GF-D8 (cell line): ENCODE data around the gene WDR5.
"Not testable (repeated sequence)": the region's sequence is repeated elsewhere in the genome, so short reads cannot be mapped to it uniquely, and the experiment has no call there.

Source experiments
- DNase-seq: peaks from one replicate; lab custom pipeline; 2025; lab: John Stamatoyannopoulos, UW

WDR5 gene

DNA sequence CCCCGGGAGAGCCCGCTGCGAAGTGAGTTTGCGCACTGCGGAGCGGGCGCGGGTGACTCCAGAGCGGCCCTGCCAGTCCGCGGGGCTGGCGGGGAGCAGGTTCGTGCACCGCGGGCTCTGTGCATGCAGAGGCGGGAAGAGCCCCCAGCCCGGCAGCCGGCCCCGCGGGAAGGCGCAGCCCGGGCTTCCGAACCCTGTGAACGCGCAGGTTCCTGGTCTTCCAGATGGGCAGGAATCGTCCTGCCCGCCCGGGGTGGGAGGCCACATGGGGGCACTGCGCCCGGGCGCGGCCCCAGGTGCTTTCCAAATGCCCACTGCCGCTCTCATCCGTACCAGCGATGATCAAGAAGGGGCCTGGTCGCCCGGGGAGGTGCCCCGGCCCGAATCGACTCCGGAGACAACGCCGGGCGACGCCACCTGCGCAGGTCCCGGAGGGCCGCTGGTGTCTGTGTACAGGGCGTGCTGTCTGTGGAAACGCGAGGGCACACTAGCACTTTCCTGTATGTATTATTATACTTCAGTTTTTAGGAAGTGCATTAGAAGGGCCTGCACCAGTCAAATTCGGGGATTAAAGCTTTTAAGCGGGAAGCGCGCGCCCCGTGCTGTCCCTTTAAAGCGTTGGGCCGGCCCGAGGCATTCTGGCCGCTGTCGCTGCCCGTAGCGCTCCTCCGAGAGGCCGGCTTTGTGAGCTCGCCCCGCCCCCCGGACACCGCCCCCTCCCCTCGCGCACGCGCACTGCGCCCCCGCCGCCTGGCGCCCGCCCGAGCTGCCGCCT is at the start of gene WDR5:
Gene WDR5 (plus strand): TSS at position 740 of the 775 bp plus-strand sequence. CDS start 3,796 bp downstream, outside the sequence.
- peak; percentile 53 for DNase-seq

DNA sequence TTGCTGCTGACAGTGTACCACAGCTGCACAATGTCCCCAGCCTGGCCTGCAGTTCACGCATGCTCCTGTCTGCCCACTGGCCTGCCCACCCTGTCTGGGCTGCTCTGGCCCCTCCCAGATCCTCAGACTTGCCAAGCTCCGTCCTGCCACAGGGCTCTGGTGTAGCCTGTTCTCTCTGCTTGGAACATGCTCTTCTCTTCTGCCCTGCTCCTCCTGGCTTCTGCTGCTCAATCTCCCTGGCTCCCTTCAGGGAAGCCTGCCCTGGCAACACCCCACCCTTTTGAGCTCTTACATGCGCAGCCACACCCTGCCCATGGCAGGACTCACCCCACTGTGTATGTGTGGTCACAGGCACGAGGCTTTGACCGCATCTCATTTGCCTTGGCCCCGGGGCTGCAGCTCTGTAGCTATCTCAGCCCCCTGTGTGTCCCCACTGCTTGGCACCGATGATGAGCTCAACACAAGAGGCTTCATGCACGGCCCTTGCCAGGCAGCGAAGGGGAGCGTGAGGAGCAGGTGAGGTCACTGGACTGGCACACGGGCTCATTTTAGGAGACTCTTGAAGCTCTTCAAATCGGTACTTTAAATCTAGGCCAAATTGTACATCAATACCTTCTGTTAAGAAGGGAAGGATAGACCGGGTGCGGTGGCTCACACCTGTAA is 47.7 kb upstream of the WDR5 start:
- DNase-seq: no peak

- DNase-seq: no peak
These were observed 45.9 kb upstream of the WDR5 start for GRCh38 chr9:134089972-134090371.

- peak; percentile 24 for DNase-seq
These were observed 36.6 kb upstream of the WDR5 start for GRCh38 chr9:134099123-134099761.

- DNase-seq: no peak
These were observed 35.8 kb upstream of the WDR5 start for GRCh38 chr9:134100040-134100439.

- DNase-seq: not testable (repeated sequence)
These were observed 34.7 kb upstream of the WDR5 start for GRCh38 chr9:134101133-134101532.

GRCh38 chr9:134101623-134102149 is 34.2 kb upstream of the WDR5 start:
- no peak for DNase-seq

GRCh38 chr9:134103391-134103998 is 32.4 kb upstream of the WDR5 start:
- DNase-seq: no peak

DNA sequence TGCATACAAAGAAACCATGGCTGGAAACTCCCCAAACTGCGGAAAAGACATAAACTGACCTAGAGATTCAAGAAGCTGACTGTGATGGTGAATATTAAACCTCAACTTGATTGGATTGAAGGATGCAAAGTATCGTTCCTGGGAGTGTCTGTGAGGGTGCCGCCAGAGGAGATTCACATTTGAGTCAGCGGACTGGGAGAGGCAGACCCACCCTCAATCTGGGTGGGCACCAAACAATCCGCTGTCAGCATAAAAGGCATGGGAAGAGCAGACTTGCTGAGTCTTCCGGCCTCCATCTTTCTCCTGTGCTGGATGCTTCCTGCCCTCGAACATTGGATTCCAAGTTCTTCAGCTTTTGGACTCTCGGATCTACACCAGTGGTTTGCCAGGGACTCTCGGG is 24.8 kb upstream of the WDR5 start:
- DNase-seq: no peak

DNA sequence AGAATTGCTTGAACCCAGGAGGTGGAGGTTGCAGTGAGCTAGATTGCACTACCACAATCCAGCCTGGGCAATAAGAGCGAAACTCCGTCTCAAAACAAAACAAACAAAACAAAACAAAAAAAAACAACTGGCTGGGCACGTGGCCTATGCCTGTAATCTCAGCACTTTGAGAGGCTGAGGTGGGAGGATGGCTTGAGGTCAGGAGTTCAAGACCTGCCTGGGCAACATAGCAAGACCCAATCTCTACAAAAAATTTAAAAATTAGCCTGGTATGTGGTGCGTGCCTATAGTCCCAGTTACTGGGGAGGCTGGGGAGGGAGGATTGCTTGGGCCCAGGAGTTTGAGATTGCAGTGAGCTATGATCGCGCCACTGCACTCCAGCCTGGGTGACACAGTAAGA is 23.3 kb upstream of the WDR5 start:
- no peak for DNase-seq

DNA sequence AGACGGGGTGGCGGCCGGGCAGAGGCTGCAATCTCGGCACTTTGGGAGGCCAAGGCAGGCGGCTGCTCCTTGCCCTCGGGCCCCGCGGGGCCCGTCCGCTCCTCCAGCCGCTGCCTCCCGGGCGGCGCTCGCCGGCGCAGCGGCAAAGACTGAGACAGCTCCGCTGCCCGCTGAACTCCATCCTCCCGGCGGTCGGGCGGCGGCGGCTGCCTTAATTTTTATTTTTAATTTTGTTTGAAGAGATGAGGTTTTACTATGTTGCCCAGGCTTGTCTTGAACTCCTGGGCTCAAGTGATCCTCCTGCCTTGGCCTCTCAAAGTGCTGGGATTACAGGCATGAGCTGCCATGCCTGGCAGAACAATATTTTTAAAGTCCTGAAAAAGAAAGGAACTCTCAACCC is 16.9 kb upstream of the WDR5 start:
- not testable (repeated sequence) for DNase-seq

DNA sequence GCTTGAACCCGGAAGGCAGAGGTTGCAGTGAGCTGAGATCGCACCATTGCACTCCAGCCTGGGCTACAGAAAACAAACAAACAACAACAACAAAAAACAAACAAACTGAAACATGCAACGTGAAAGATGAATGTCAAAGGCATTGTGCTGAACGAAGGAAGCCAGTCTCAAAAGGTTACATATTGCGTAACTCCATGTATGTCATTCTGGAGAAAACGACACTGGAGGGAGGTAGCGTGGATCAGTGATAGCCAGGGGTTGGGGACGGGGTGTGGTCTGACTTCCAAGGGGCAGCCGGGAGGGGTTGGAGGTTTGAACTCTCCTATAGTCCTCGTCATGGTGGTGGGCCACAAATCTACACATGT is 12.1 kb upstream of the WDR5 start:
- DNase-seq: no peak

DNA sequence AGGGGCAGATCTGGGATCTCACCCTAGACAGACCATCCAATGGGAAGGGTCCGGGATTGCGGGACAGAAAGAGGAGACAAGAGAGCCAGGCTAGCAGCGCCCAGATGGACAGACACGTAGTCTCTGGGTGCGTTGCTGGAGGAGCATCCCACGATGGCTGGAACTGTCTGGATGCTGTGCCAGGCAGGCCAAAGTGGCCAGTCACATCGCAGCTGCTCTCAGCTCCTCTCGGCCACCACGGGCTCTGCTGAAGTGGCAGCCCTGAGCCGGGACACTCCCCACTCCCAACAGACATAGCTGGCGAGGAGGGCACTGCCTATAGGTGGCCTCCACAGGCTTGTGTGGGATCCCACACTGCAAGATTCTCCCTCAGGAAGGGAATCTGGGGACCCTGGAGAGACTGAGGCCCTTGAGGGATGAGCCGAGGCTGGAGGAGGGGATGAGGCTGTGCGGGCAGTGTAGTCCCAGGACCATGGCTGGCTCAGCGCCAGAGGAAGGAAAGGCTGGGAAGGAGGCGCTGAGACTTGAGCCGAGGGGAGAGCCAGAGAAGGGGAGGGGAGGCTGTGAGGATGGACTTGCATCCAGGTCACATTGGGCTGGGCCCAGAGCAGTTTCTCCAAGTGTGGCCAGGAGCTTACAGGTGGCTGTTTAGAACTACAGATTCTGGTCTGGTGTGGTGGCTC is 10.3 kb upstream of the WDR5 start:
- no peak for DNase-seq

- DNase-seq: no peak
These were observed 9.5 kb upstream of the WDR5 start for GRCh38 chr9:134126373-134126772.

DNA sequence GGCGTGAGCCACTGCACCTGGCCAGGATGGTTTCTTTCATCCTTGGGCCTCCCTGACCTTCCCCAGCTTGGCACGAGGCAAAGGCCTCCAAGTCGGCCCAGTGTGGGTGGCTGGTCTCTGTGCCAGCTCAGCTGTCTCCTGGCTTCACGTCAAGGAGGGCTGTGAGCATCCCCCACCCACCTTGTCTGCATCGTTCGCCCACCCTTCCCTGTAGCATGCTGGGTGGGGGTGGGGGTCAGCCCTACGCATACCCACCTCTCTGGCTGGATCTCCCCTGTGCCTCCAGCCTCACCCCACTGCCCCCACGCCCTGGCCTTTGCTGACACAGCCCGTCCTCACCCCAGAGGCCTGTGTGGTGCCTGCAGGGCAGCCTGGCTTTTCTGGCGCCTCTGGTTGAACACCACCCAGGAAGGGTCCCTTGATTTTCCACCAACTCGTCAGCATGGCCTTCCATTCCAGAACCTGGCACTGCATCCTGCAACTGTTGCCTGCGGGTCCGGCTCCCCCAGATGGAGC is 8.8 kb upstream of the WDR5 start:
- no peak for DNase-seq

DNA sequence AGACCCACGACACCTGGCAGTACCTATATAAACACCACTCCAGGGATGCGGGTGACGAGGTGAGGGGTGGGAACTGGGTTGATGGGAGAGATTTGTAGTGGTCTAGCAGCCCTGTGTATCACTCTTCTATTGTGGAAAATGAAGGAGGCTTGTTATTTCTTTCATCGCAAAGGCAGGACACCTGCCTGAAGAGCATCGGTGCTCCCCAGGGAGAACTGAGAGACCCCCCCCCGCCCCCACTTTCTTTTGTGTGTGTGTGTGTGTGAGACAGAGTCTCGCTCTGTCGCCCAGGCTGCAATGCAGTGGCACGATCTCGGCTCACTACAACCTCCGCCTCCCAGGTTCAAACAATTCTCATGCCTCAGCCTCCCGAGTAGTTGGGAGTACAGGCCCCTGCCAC is 8.3 kb upstream of the WDR5 start:
- no peak for DNase-seq

DNA sequence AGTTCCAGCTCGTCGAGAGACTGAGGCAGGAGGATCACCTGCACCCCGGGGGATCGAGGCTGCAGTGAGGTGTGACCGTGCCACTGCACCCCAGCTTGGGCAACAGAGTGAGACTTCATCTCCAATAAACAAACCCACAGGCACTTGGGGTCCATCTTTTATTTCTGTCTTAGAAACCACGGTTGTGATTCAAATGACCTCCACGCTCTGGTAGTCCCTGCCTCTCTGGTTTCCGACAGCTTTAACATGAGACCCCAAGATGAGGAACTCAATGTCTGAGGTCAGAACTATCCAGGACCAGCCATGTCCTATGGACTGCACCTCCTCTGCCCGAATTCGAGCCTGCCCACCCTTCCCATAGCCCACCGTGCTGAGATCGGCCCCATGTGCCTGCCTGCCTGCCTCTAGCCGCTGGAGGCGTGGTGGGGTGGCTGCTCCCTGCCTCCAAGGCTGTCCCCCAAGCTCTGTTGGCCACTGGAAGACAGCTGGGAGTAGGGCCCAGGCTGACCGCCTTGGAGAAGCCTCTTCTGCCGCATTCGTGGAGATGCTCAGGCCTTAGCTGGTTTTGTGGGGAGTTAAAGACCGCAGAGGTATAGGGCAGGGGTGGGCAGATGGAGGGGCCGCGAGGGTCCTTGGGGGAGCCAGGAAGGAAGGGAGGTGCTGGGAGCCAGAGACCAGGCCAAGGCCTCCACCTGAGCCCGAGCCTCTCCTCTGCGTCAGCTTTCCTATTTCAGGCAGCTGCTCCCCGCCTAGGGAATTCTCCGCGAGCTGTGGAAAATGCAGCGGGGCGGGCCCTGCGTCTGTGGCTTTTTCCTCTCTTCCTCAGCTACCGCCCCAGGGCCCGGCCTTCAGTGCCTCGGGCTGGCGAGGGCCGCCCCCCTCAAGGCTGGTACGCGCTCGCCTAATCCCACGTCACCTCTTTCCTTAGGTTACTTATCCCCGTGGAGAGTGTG is 6.9 kb upstream of the WDR5 start:
- DNase-seq: no peak

DNA sequence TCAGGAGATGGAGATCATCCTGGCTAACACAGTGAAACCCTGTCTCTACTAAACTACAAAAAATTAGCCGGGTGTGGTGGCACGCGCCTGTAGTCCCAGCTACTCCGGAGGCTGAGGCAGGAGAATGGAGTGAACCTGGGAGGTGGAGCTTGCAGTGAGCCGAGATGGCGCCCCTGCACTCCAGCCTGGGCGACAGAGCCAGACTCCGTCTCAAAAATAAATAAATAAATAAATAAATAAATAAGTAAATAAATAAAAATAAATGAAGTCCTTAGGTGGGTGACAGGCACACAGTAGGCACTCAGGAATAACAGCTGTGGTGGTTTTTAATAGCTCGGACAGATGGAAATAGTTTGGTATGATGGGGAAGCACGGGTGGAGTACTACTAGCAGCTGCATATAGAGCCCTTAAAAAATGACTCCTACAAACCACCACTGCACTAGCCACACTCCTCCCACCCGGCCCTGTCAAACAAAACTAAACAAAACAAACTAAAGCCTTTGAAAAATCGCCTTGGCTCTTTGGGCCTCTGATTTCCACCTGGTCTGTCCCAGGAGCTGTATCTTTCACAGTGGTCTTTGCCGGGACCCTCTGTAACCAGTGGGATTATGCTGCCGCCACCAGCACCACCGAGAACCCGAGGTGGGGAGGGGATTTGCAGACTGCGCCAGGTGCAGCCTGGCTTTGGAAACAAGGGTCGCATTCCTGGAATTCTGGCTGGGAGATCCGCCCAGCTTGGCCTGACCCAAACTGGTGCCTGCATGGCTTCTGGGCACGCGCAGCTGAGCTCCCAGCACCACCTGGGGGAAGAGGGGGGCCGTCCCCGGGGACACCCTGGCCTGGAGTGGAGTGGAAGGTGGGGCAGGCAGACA is 5.1 kb upstream of the WDR5 start:
- DNase-seq: no peak

- no peak for DNase-seq
These were observed 4.2 kb upstream of the WDR5 start for GRCh38 chr9:134131471-134132207.
